Putamen (tissue), 1 donor: Measurements from ENCODE around the gene ZFP36L1.
A peak's percentile ranks its signal among the peaks of the same experiment; 100 is the strongest.

Source experiments
- DNase-seq: peaks from one replicate; pipeline ENCODE4 v3.0.0-alpha.2; 2016; ENCODE audit warnings: low spot score

ZFP36L1 gene

GRCh38 chr14:68792979-68793733, at the start of gene ZFP36L1:
ZFP36L1 (minus strand) TSS chr14:68793067; CDS start chr14:68792938, 129 bp downstream.
- peak; percentile 84 for DNase-seq

GRCh38 chr14:68842298-68842697, 49.4 kb upstream of the ZFP36L1 start:
- no peak for DNase-seq

GRCh38 chr14:68841016-68841809, 48.3 kb upstream of the ZFP36L1 start:
- DNase-seq = no peak

GRCh38 chr14:68840454-68840853, 47.6 kb upstream of the ZFP36L1 start:
- DNase-seq = no peak

- no peak for DNase-seq
Observed at GRCh38 chr14:68836082-68836481, 43.2 kb upstream of the ZFP36L1 start.

GRCh38 chr14:68834816-68835215, 41.9 kb upstream of the ZFP36L1 start:
- no peak for DNase-seq

- no peak for DNase-seq
Observed at GRCh38 chr14:68828698-68829097, 35.8 kb upstream of the ZFP36L1 start.

- no peak for DNase-seq
Observed at GRCh38 chr14:68825729-68826128, 32.9 kb upstream of the ZFP36L1 start.

- DNase-seq = peak; percentile 53
Observed at GRCh38 chr14:68824517-68825347, 31.9 kb upstream of the ZFP36L1 start.

- DNase-seq = no peak
Observed at GRCh38 chr14:68824207-68824516, 31.3 kb upstream of the ZFP36L1 start.

- DNase-seq = no peak
Observed at GRCh38 chr14:68823434-68824206, 30.8 kb upstream of the ZFP36L1 start.

- no peak for DNase-seq
Observed at GRCh38 chr14:68822926-68823325, 30.1 kb upstream of the ZFP36L1 start.

GRCh38 chr14:68822132-68822651, 29.3 kb upstream of the ZFP36L1 start:
- no peak for DNase-seq

- no peak for DNase-seq
Observed at GRCh38 chr14:68820999-68821683, 28.3 kb upstream of the ZFP36L1 start.

- no peak for DNase-seq
Observed at GRCh38 chr14:68820536-68820935, 27.7 kb upstream of the ZFP36L1 start.

GRCh38 chr14:68820119-68820518, 27.3 kb upstream of the ZFP36L1 start:
- no peak for DNase-seq

- DNase-seq = no peak
Observed at GRCh38 chr14:68819260-68819691, 26.4 kb upstream of the ZFP36L1 start.

- no peak for DNase-seq
Observed at GRCh38 chr14:68817506-68818212, 24.8 kb upstream of the ZFP36L1 start.

- no peak for DNase-seq
Observed at GRCh38 chr14:68816943-68817430, 24.1 kb upstream of the ZFP36L1 start.
